Globus pallidus (tissue), 1 donor: ENCODE data around the gene PODNL1.
"Not testable (repeated sequence)": the region's sequence is repeated elsewhere in the genome, so short reads cannot be mapped to it uniquely, and the experiment has no call there.

Experiments used
- DNase-seq: peaks from one replicate; pipeline ENCODE4 v3.0.0-alpha.2; 2015; ENCODE audit warnings: low spot score

The PODNL1 gene

DNA sequence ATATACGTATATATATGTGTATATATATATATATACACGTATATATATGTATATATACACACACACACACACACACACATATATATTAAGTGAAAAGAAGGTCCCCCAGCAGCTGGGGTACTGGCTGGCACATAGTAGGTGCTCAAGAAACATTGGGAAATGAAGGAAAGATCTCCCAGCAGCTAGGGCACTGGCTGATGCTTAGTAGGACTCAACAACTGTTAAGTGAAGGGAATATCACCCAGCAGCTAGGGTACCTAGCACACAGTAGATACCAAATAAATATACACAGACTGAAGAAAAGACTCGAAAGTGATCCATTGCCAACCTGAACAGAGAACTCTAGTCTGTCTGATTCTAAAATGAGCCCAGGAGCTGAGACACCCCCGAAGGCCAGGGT is 12.2 kb downstream of the PODNL1 start:
- no peak for DNase-seq

DNA sequence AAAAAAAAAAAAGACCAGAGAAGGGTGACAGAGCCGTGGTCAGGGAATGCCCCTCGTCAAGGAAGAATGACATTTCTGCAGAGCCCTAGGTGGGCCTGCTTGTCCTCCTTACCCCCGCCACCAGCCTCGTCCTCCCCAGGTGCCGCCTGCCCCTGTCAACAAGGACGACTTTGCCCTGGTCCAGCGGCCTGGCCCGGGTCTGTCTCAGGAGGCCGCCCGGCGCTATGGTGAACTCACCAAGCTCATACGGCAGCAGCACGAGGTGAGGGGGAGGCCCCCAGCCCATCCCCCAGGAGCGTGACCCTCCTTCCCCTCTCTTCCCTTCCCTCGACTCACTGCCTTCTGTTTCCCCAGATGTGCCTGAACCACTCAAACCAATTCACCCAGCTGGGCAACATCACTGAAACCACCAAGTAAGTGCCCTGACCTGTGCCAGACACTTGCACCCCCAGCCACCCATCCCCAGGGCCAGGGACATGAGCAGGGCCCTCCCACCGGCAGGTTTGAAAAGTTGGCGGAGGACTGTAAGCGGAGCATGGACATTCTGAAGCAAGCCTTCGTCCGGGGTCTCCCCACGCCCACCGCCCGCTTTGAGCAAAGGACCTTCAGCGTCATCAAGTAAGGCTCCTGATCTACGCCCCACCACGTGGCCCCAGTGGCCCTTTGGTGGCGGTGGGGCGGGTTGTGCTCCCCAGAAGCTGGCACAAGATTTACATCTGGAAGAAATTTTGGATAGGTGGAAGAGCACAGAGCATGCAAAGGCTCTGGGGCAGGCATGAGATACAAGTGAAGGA is 14.8 kb downstream of the PODNL1 start:
- DNase-seq = no peak

DNA sequence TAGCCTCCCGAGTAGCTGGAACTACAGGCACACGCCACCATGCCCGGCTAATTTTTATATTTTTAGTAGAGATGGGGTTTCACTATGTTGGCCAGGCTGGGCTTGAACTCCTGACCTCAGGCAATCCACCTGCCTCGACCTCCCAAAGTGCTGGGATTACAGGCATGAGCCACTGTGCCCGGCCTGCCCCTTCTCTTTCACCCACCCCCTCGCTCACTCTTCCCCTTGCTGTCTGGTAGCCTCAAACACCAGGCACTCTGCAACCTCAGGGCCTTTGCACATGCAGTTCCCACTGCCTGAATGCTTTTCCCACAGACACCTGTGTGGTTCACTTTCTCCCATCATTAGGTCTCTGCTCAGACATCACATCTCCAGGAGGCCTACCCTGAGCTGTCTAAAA is 16.1 kb downstream of the PODNL1 start:
- DNase-seq = not testable (repeated sequence)

DNA sequence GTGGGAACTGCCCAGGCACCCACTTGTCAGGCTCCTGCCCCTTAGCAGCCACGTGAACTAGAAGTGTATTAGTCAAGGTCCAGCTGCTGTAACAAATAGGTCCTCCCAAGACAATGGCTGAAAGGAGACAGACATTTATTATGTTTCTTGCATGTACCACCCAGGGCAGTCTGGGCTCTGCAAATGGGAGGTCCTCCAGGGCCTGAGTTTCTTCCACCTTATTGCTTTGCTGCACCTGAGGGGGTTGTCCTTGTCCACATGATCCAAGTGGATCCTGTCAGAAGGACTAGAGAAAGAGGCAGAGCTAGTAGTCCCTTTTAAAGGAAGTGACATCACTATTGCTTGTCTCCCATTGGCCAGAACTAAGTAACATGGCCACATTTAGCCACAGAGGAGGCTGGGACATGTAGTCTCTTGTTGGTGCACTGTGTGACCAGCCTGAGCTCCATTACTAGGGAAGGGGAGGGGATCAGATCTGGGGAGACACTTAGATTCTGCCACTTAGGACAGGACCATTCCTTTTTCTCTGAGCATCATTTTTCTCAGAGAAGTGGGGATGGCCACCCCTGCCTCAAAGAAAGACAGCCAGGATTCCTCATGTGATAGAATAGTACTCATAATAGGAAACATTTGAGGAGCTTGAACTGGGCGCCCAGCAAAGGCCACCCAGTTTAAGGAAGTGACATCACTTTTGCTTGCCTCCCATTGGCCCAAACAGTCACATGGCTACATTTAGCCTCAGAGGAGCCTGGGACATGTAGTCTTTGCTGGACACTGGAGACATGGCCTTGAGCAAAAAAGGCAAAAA is 17.1 kb downstream of the PODNL1 start:
- DNase-seq = peak; percentile 26

DNA sequence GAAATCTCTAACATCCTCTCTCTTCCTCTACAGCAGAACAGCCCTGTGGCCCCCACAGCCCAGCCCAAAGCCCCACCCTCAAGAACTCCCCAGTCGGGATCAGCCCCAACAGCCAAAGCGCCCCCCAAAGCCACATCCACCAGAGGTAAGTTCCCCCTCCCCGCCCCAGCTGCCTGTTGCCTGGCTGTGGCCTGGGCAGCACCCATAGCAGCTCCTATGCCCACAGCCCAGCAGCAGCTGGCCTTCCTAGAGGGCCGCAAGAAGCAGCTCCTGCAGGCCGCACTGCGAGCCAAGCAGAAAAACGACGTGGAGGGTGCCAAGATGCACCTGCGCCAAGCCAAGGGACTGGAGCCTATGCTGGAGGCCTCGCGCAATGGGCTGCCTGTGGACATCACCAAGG is 17.7 kb downstream of the PODNL1 start:
- DNase-seq = no peak

DNA sequence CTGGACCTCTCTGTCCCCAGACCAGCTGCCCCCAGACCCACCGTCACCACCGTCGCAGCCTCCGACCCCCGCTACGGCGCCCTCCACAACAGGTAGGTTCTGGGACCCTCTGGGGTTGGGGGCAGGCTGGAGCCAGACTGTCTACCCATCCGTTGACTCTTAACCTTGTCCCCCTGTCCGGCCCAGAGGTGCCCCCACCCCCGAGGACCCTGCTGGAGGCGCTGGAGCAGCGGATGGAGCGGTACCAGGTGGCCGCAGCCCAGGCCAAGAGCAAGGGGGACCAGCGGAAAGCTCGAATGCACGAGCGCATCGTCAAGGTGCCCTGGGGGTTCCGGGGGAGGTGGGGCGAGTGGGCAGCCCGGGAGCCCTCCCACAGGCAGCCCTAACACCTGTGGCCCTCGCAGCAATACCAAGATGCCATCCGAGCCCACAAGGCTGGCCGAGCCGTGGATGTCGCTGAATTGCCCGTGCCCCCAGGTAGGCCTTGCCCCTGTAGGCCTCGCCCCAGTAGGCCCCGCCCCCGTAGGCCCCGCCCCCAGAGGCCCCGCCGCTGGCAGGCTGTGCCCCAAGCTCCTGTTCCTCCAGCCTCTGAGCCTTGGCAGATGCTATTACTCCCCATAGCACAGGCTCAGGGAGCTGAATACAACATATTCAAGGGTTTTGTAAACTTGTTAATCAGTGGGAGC is 19.3 kb downstream of the PODNL1 start:
- no peak for DNase-seq

DNA sequence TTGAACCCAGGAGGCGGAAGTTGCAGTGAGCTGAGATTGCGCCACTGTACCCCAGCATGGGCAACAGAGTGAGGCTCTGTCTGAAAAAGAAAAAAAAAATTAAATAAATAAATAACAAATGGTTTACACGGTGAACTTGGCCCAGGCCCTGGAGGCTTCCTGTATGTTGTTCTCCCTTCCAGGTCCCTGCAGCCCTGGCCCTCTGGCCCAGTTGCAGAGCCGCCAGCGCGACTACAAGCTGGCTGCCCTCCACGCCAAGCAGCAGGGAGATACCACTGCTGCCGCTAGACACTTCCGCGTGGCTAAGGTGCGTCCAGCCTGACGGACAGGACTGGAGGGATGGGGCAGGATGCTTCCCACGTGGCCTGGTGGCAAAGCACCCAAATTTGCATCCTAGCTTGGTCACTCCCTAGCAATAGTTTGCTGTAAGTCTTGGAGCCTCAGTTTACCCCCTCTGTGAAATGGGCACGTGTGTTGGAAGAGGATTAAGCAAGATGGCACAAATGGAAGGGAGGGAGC is 20.3 kb downstream of the PODNL1 start:
- no peak for DNase-seq

DNA sequence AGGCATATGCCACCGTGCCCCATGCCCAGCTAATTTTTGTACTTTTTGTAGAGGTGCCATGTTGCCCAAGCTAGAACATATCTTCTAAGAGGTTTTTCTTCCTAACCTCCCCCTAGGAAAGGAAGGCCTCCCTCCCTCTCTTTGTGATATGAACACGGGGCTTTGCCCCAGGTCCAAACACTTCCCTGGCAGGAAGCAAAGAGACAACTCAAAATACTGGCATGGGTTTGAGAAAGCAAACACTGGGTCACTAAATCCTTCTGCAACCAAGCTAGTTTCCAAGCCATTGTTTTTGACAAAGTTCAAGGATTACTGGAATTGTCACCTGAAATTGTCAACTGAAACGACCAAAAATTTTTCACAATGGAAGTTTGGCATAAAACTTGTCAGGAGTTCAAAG is 23.4 kb downstream of the PODNL1 start:
- no peak for DNase-seq

DNA sequence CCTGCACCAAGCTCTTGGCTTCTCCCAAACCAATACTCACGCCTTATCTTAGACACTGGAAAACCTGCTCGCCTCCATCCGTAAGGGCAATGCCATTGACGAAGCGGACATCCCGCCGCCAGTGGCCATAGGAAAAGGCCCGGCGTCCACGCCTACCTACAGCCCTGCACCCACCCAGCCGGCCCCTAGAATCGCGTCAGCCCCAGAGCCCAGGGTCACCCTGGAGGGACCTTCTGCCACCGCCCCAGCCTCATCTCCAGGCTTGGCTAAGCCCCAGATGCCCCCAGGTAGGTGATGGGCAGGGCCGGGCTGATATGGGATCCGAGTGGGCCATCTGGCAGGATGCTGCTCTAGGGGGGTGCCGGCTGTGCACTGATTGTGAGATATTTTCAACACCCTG is 24.9 kb downstream of the PODNL1 start:
- no peak for DNase-seq

DNA sequence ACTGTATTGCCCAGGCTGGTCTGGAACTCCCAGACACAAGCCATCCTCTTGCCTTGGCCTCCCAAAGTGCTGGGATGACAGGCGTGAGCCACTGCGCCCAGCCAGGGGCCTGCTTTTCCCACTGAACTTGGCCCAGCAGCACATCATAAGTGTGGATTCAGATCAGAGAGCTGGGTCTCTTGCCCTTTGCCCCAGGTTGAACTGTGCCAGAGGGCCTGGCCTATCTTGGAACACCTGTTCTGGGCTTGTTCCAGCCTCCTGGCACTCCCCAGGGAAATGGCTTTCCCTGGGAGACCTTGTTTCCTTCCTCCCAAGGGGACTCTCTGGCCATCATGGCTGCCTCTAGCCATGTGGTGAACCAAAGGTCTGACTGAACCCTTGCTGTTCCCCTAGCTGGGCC is 28.8 kb downstream of the PODNL1 start:
- DNase-seq = no peak

DNA sequence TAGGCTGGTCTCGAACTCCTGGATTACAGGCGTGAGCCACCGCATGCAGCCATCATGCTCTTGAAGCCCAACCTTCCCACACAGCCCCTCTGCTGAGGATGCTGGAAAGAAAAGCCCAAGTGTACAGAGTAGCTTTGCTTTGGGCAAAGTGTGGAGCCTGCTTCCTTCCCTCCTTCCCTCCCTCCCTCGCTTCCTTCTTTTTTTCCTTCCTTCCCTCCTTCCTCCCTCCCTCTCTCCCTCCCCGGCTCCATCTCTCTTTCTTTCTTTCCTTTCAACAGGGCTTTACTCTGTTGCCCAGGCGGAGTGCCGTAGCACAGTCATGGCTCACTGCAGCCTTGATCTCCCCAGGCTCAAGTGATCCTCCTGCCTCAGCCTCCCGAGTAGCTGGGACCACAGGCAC is 29.5 kb downstream of the PODNL1 start:
- DNase-seq = no peak

DNA sequence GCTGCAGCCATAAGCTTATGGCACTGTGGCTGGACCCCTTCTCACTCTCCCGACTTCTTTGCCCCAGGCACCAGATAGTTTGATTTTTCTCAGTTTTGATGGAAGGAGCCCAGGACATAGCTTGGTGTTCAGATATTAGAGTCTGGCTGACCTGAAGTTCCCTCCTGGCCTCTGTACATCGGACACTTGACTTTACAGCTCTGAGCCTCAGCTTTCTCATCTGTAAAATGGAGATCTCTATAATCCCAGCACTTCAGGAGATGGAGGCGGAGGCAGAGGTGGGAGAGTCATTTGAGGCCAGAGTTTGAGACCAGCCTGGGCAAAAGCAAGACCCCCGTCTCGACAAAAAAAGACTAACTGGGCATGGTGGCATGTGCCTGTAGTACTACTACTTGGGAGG is 31.3 kb downstream of the PODNL1 start:
- no peak for DNase-seq

DNA sequence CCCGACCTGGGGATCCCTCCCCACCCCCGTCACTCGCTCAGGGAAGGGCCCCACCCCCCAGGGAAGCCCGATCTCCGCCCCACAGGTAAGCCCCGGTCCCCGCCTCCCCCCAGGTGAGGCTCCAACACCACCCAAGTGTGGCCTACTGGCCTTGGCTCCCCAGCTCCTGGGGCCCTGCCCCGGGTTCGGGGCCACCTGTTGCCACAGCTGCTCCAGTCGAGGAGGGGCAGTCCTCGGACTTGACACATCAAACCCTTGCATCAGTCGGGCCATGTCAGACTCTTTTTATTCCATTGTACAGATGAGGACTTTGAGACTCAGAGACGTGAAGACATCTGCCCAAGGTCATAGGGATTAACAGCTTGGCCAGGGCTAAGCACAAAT is 31.7 kb downstream of the PODNL1 start:
- no peak for DNase-seq

DNA sequence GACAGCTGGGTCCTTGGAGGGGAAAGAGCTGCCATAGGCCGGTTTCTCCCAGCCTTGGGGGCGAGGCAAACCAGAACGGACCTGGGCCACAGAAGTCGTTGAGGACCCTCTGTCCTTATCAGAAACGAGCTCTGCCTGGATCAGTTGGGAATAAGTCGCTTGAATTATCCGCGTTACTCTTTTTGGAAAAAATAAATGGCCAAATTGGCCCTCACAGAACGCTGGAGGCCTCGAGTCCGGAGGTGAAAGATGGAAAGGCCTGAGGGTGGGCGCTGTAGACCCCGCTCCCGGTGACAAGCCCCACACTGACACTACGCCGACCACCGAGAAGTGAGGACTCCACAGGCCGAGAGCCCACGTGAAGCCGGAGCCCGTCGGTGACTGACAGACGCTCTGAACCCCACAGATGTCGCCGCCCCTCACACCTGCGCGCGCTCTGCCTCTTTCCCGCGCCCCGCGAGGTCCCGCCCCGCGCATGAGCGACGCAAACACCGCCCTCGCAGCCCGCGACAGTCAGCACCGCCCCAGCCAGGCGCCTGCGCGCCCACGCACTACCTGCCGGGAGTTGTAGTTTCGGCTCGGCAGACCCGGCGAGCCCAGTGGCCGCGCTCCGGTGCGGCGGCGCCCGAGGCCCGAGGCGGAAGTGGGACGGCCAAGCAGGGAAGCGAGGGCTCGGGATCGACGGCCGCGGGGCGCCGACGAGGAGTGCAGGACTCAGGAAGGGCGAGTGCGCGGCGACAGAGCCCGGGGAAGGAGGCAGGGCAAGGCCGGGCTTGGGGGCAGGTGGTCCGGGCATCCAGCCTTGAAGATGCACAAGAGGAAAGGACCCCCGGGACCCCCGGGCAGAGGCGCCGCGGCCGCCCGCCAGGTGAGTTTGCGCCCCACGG is 32.3 kb downstream of the PODNL1 start, which contains the start of the genes BRME1 and CC2D1A:
Gene BRME1 (minus strand): TSS at position 484 of the 887 bp plus-strand sequence. CDS start 1,225 bp downstream, outside the sequence.
Gene CC2D1A (plus strand): TSS at position 568 of the 887 bp plus-strand sequence. CDS start 241 bp downstream, at position 809.
- DNase-seq = peak; percentile 83

DNA sequence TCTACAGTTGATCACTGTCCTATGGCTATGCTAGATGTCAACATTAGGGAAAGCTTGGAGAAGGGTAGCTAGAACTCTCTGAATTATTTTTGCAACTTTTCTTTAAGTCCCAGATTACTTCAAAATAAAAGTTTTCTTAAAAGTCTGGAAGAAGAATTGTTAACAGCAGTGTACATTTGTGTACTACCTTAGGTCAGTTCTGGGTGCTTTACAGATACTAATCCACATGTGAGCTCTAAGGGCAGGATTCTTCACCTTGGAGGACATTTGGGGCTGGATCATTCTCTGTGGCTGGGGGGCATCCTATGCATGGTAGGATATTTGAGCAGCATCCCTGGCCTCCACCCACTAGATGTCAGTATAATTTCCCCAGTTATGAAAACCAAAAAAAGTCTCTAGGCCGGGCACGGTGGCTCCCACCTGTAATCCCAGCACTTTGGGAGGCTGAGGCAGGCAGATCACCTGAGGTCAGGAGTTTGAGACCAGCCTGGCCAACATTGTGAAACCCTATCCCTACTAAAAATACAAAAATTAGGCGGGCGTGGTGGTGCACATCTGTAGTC is 35.1 kb downstream of the PODNL1 start:
- DNase-seq = no peak

DNA sequence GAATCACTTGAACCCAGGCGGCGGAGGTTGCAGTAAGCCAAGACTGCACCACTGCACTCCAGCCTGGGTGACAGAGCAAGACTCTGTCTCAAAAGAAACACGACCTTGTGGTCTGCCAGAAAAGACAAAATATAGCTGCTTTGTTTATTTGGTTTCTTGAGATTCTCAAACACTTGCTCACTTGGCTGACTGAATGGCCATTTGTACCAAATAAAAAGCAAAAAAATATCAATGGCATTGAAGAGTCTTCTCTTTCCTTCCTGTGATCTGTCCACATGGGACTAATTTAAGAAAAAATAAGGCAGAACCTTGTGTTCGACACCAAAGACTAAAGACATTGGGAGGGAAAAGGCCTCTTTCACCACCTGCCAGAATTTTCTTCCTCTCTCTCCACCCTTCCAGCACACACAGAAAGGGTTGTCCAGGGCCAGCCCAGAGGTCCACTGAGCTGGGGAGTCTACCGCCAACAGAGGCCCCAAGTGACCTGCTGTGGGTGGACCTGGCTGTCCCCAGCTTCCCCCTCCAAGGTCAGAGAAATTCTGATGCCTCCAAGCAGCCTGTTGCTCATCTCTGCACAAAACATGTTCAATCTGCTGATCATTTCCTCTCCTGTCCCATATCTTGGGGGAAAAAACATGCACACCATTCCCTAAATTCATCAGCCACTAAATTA is 38.2 kb downstream of the PODNL1 start:
- DNase-seq = peak; percentile 31

DNA sequence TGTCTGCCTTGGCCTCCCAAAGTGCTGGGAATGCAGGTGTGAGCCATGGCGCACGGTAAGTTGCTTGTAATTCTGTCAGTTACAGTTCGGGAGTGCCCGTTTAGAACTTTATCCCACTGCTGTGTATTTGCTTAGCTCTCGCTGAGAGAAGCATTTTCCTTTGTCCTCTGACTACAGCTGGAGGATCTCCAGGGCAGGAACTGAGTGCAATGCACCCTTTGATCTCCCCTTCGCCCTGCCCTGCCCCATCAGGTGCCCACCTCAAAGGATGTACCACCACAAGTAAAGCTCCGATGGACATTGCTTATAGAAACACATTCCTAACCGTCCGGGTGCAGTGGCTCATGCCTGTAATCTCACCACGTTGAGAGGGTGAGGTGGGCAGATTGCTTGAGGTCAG is 38.8 kb downstream of the PODNL1 start:
- no peak for DNase-seq

DNA sequence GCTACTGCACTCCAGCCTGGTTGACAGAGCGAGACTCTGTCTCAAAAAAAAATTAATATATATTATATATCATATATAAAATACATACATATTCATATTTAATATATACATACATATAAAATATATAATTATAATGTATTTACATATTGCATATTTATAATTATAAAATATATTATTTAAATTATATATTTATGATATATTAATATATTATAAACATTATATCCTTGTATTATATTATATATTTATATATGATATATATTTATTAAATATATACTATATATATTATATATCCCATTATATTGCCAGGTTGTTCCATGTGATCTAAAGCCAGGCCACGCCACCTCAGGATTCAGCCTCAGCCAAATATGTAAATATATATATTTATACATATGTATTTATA is 42.0 kb downstream of the PODNL1 start:
- DNase-seq = no peak

DNA sequence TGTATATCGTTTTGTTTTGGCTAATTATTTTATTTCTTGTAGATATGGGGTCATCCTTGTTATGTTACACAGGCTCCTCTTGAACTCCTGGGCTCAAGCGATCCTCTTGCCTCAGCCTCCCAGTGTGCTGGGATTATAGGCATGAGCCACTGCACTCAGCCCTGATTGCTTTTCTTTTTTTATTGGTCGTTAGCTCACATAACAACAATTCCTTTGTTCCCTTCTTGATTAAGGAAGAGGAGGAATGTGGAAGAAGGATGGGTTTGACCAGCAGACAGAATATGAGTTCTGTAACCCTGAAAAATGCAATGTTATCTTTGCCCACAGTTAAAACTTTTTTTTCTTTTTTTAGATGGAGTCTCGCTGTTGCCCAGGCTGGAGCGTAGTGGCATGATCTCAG is 43.7 kb downstream of the PODNL1 start:
- DNase-seq = no peak

DNA sequence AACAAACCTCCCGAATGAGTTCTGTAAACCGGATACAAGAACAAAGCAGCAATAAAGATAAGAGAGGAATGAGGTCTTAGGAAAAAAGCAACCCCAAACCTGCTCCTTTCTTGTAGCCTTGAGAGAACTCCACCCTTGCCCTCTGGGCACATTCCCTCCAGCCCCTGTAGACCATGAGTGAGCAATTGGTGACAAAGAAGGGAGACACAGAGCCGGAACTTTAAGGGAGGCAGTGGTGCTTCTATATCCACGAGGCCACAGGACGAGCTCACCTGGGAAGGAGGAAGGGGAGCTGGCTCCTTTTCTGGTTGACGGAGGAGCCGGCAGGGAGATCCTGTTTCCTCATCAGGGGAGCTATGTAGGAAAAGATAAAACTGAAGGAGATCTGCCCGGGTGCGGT is 45.3 kb downstream of the PODNL1 start:
- no peak for DNase-seq
